ENCODE measurements around the gene TOMM34. TPM values are rescaled to one million over a fixed set of nuclear protein-coding genes. Genes with fewer than 3 reads are reported as not detected.
A peak's percentile ranks its signal among the peaks of the same experiment; 100 is the strongest.

The TOMM34 gene
- total and polyA plus RNA-seq, 11 donors = 5.4 to 27.4 (median 12.7) TPM

DNA sequence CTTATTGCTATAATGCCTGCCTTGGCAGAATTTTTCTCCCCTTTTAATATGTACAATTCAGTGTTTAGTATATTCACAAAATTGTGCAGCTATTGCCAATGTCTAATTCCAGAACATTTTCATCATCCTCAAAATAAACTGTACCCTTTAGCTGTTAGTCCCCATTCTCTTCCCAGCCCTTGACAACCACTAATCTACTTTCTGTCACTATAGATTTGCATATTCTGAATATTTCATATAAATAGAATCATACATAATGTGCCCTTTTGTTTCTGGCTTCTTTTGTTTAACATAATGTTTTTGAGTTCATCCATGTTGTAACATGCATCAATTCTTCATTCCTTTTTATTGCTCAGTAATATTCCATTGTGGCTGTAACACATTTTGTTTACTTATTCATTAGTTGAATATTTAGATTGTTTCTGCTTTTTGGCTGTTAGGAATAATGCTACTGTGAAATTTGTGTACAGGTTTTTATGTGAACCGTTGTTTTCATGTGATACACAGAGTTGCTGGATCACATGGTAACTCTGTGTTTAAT lies 28.5 kb upstream of the TOMM34 start:
- ATAC-seq (no peak), DNase-seq (no peak)
- intact Hi-C loops (cut with DNase I) = no loop called here
- Histone ChIP-seq H3K9me3 (no peaks in the 10 kb centered on the region), H3K27ac (no peak overlapping the region), H3K4me1 (peaks cover 0 to 57% (median 8%) of the 10 kb centered on the region in 12 donors), H3K4me3 (no peak overlapping the region), H3K36me3 (peaks cover 0 to 51% (median 36%) of the 10 kb centered on the region in 9 donors), H3K27me3 (no peaks in the 10 kb centered on the region)
- no peak for TF ChIP-seq POLR2A (IDR thresholded peaks at IDR 0.05)
- TF ChIP-seq, protein P1, sequence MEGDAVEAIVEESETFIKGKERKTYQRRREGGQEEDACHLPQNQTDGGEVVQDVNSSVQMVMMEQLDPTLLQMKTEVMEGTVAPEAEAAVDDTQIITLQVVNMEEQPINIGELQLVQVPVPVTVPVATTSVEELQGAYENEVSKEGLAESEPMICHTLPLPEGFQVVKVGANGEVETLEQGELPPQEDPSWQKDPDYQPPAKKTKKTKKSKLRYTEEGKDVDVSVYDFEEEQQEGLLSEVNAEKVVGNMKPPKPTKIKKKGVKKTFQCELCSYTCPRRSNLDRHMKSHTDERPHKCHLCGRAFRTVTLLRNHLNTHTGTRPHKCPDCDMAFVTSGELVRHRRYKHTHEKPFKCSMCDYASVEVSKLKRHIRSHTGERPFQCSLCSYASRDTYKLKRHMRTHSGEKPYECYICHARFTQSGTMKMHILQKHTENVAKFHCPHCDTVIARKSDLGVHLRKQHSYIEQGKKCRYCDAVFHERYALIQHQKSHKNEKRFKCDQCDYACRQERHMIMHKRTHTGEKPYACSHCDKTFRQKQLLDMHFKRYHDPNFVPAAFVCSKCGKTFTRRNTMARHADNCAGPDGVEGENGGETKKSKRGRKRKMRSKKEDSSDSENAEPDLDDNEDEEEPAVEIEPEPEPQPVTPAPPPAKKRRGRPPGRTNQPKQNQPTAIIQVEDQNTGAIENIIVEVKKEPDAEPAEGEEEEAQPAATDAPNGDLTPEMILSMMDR (IDR thresholded peaks at IDR 0.05) = no peak
- 90 to 96% (median 96%) methylated on average over 1 of the region's 1 CpG for WGBS, 4 donors

DNA sequence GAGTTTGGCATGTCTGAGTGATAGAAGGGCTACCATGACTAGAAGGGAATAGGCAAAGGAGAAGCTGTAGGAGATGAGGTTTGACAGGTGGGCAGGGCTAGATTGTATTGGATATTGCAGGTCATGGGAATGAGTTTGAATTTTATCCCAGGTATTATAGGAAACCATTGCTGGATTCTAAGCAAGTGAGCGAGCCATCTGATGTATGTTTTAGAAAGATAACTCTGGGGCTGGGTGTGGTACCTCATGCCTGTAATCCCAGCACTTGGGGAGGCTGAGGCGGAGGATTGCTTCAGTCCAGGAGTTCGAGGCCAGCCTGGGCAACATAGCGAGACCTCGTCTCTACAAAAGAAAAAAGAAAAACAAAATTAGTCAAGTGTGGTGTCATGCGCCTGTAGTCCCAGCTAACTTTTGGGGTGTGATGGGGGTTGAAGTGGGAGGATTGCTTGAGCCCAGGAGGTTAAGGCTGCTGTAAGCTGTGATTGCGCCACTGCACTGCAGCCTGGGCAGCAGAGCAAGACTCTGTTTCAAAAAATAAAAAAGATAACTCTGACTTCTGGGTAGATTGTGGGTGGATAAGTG lies 23.0 kb upstream of the TOMM34 start:
- WGBS, 4 donors = 96 to 99% (median 97%) methylated on average over 7 of the region's 7 CpGs
- intact Hi-C loops (cut with DNase I) = no loop called here
- peaks cover 0 to 96% (median 83%) of the 10 kb centered on the region in 9 donors for H3K36me3 ChIP-seq

DNA sequence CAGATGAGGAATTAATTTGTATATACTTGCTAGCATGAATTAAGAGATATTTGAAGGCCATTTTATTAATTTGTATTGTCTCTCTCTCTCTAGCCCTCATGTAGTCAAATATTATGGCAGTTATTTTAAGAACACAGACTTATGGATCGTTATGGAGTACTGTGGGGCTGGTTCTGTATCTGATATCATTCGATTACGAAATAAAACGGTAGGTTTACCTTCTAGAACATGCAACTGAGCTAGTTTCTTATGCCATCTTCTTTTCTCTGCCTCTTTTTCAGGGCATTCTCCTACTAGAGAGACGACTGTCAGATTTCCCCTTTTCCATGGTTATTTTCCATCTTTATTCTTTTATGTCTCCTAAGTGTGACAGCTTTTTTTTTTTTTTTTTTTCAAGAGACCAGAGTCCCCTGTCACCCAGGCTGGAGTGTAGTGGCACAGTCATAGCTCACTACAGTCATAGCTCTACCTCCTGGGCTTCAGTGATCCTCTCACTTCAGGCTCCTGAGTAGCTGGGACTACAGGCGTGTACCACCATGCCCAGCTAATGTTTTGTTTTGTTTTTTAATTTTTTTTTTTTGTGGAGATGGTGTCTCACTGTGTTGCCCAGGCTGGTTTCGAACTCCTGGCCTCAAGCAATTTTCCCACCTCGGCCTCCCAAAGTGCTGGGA lies 21.7 kb upstream of the TOMM34 start:
- no peak for TF ChIP-seq POLR2A (IDR thresholded peaks at IDR 0.05)
- TF ChIP-seq, protein P1 (IDR thresholded peaks at IDR 0.05) = no peak
- no peak overlapping the region for H3K27ac ChIP-seq
- H3K9me3 ChIP-seq = no peaks in the 10 kb centered on the region
- WGBS, 4 donors = 91 to 95% (median 94%) methylated on average over 8 of the region's 8 CpGs
- intact Hi-C loops (cut with DNase I) = no loop called here
- ATAC-seq (no peak), DNase-seq (no peak)
- no peaks in the 10 kb centered on the region for H3K27me3 ChIP-seq
- peaks cover 0 to 45% (median 0%) of the 10 kb centered on the region in 12 donors for H3K4me1 ChIP-seq
- no peak overlapping the region for H3K4me3 ChIP-seq
- peaks cover 0 to 93% (median 72%) of the 10 kb centered on the region in 9 donors for H3K36me3 ChIP-seq

More for the DNA sequence above, 23.0 kb upstream of the TOMM34 start:
- H3K27ac ChIP-seq = no peak overlapping the region
- no peak overlapping the region for H3K4me3 ChIP-seq
- TF ChIP-seq POLR2A (IDR thresholded peaks at IDR 0.05) = no peak
- TF ChIP-seq, protein P1 (IDR thresholded peaks at IDR 0.05) = no peak
- H3K27me3 ChIP-seq = no peaks in the 10 kb centered on the region
- no peaks in the 10 kb centered on the region for H3K9me3 ChIP-seq
- DNase-seq (no peak), ATAC-seq (no peak)
- H3K4me1 ChIP-seq = peaks cover 0 to 32% (median 0%) of the 10 kb centered on the region in 12 donors

DNA sequence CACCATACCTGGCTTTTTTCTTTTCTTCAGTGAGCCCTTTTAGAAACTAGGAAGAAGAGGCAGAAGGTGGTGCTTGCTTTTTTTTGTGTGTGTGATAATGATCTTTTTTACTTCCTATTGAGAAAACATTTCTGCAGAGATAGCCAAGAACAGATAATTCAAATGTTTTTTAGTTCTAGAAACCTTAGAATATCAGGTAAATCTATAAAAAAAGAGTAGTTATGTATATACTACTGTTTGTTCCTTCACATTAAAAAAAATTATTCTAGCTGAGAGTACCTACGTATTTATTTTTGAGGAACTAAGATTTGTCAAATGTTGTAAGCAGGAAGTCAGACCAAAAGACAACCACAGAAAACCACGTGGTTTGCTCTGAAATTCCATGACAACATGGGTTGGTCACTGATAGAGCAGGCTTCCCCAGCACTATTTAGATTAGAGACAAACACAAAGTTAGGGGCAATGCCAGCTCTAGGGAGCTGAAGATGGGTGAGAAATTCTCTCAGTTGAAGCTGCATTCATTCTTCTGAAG lies 19.0 kb upstream of the TOMM34 start:
- peak overlapping the region in 7 of 12 donors; percentile 27 to 88 (median 53) for H3K27ac ChIP-seq
- peaks cover 0 to 37% (median 0%) of the 10 kb centered on the region in 12 donors for H3K4me1 ChIP-seq
- intact Hi-C loops (cut with DNase I) = no loop called here
- no peaks in the 10 kb centered on the region for H3K27me3 ChIP-seq
- WGBS, 4 donors = 41 to 55% (median 50%) methylated on average over 2 of the region's 2 CpGs
- peak; percentile 39 to 83 (median 56) for ATAC-seq
- TF ChIP-seq POLR2A (IDR thresholded peaks at IDR 0.05) = no peak
- TF ChIP-seq, protein P1 (IDR thresholded peaks at IDR 0.05) = no peak
- H3K36me3 ChIP-seq = peaks cover 0 to 94% (median 70%) of the 10 kb centered on the region in 9 donors
- H3K4me3 ChIP-seq = peak overlapping the region in 1 of 12 donors; percentile 27
- peak in 1 of 5 donors; percentile 20 for DNase-seq
- no peaks in the 10 kb centered on the region for H3K9me3 ChIP-seq

Measured in heart left ventricle (tissue), 16 donors.